GM12872 (cell line): Measurements from ENCODE around the gene RPL13.

ENCODE experiments used
- CTCF ChIP-seq: IDR thresholded peaks from 3 replicates; pipeline ENCODE4 v1.5.1; 2011; ENCODE audit warnings: low read depth, mild to moderate bottlenecking, low read length, moderate library complexity; ENCODE audit not compliant: insufficient read depth

RPL13 gene

GRCh38 chr16:89525146-89525913 lies 35.2 kb upstream of the RPL13 start:
- TF ChIP-seq CTCF: peak; percentile 50; the same call in 2 of the 3 replicates

GRCh38 chr16:89529097-89529496 lies 31.4 kb upstream of the RPL13 start:
- no peak for TF ChIP-seq CTCF

GRCh38 chr16:89530401-89531381 lies 29.8 kb upstream of the RPL13 start:
- TF ChIP-seq CTCF: no peak

- no peak for TF ChIP-seq CTCF
Measured at GRCh38 chr16:89531821-89532526, 28.5 kb upstream of the RPL13 start.

- no peak for TF ChIP-seq CTCF
Measured at GRCh38 chr16:89534252-89534756, 26.2 kb upstream of the RPL13 start.

- no peak for TF ChIP-seq CTCF
Measured at GRCh38 chr16:89536371-89536770, 24.1 kb upstream of the RPL13 start.

GRCh38 chr16:89536886-89537548 lies 23.5 kb upstream of the RPL13 start:
- no peak for TF ChIP-seq CTCF
